ENCODE measurements around the gene PKD2L1.

DNA sequence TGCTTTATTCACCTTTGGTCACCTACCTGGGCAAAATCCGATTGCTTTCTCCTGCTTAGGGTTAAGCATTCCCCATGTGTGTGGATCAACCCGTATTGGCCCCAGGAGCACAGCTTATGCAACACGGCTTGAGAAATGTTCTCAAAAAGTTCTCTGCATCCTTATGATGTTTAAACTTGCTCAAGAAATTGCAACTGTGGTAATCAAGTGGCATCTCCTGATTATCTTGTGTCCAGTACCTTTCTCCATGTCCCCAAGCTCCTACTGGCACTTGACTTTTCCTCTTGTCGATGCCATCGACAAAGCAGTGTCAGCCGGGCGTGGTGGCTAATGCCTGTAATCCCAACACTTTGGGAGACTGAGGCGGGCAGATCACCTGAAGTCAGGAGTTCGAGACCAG is 4.7 kb upstream of the PKD2L1 start:
- TF ChIP-seq, protein P1, sequence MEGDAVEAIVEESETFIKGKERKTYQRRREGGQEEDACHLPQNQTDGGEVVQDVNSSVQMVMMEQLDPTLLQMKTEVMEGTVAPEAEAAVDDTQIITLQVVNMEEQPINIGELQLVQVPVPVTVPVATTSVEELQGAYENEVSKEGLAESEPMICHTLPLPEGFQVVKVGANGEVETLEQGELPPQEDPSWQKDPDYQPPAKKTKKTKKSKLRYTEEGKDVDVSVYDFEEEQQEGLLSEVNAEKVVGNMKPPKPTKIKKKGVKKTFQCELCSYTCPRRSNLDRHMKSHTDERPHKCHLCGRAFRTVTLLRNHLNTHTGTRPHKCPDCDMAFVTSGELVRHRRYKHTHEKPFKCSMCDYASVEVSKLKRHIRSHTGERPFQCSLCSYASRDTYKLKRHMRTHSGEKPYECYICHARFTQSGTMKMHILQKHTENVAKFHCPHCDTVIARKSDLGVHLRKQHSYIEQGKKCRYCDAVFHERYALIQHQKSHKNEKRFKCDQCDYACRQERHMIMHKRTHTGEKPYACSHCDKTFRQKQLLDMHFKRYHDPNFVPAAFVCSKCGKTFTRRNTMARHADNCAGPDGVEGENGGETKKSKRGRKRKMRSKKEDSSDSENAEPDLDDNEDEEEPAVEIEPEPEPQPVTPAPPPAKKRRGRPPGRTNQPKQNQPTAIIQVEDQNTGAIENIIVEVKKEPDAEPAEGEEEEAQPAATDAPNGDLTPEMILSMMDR (IDR thresholded peaks at IDR 0.05; ENCODE audit: poor library complexity, severe bottlenecking): no peak
- TF ChIP-seq EZH2 (IDR thresholded peaks at IDR 0.05; ENCODE audit: borderline replicate concordance, insufficient read depth, low read length, poor library complexity, severe bottlenecking): no peak
- no peak for TF ChIP-seq POLR2AphosphoS5 (IDR thresholded peaks at IDR 0.05)
- TF ChIP-seq EP300 (conservative IDR thresholded peaks at IDR 0.05; ENCODE audit: poor library complexity, severe bottlenecking): no peak
- TF ChIP-seq SMC3 (conservative IDR thresholded peaks at IDR 0.05; ENCODE audit: poor library complexity): no peak
